Pancreas (tissue), 10 donors: ENCODE measurements around the gene ZNRF2. TPM values are rescaled to one million over a fixed set of nuclear protein-coding genes. Genes with fewer than 3 reads are reported as not detected.
"Not testable (repeated sequence)": the region's sequence is repeated elsewhere in the genome, so short reads cannot be mapped to it uniquely, and the experiment has no call there.

Source experiments
- ATAC-seq, 4 donors: fragments of 200-7000 bp; cut with Tn5 transposase; one replicate each; pipeline versions ENCODE4 v1.8.0 to v1.9.1; 2020; ENCODE audit warnings: mild to moderate bottlenecking in 4 of 4, moderate library complexity in 4 of 4
- DNase-seq, 6 donors: peaks; one replicate each; pipeline ENCODE4 v3.0.0-alpha.2; 2020
- FAIRE-seq: peaks from 2 replicates; lab custom pipeline; 2012; peaks lifted over from hg19 to GRCh38; lab: Jason Lieb, UNC
- H3K27ac ChIP-seq, 4 donors: fragments of 200-600 bp; sonication (generic); 1 replicate in 3 of 4; 2 replicates in 1 of 4; pipeline versions ENCODE4 v1.5.0 to v1.8.0; 2020
- H3K27me3 ChIP-seq, 4 donors: fragments of 200-600 bp; one replicate each; pipeline ENCODE4 v1.8.0; 2021
- H3K36me3 ChIP-seq, 3 donors: fragments of 200-600 bp; sonication (generic) in 1 of 3; one replicate each; pipeline versions ENCODE4 v1.5.0 to v1.8.0; 2020 to 2021
- H3K4me1 ChIP-seq, 3 donors: fragments of 200-600 bp; one replicate each; pipeline ENCODE4 v1.8.0; 2021
- H3K4me3 ChIP-seq, 4 donors: fragments of 200-600 bp; sonication (generic) in 2 of 4; one replicate each; pipeline versions ENCODE4 v1.5.0 to v1.8.0; 2020 to 2021
- H3K9me3 ChIP-seq, 4 donors: fragments of 200-600 bp; one replicate each; pipeline ENCODE4 v1.8.0; 2021
- WGBS, 2 donors: extraction: QIAGEN DNeasy Blood & Tissue Kit; methylation state at CpG; one replicate each; pipeline ENCODE4 v1.1.7; 2013; 5-methylcytosine and 5-hydroxymethylcytosine counted together
- intact Hi-C, 3 donors: fragments of 100-400 bp; cut with DNase I; formaldehyde crosslinking; loops; one replicate each; pipeline versions ENCODE4 v1.11.1 to v1.14.2; 2022
- polyA plus RNA-seq, 2 donors: library from polyadenylated mRNA; stranded (reverse); fragments of 200-250 nt; gene quantifications; one replicate each; pipeline ENCODE4 v1.2.3, GENCODE V29; 2013
- total RNA-seq, 6 donors: library from RNA; stranded (reverse); fragmentation: NEBNext Ultra II Directional in 4 of 6; extraction: Animal tissue kit (Norgen Biotek cat#: 25700) in 4 of 6; gene quantifications; one replicate each; pipeline versions ENCODE4 v1.2.1 to v1.2.4, GENCODE V29; 2021 to 2023
- TF ChIP-seq, protein P1 (sequence below), 4 donors: fragments of 200-600 bp; sonication (generic) in 3 of 4; IDR thresholded peaks; one replicate each; pipeline versions ENCODE4 v1.5.0 to v1.8.0; 2021; ENCODE audit warnings: antibody characterized with exemption in 4 of 4
- donor health status: healthy with polysubstance abuse.
- donor health status: DM: no; HTN: no; CAD: no; lungs with moderate emphysema.
- donor health status: DM: no; HTN: no; CAD: no.
- donor health status: control.
- donor health status: control.
- donor health status: Bipolar disorder and iron deficiency.
- donor health status: DM: yes; HTN: yes; CAD: no.
- donor health status: DM: no; HTN: no; CAD: no.
- donor health status: DM: no; HTN: no; CAD: no.
- donor health status: DM: yes; HTN: yes; CAD: no.

ZNRF2 gene
- total and polyA plus RNA-seq, 8 donors, result 4.9 to 17.1 (median 11.2) TPM

DNA sequence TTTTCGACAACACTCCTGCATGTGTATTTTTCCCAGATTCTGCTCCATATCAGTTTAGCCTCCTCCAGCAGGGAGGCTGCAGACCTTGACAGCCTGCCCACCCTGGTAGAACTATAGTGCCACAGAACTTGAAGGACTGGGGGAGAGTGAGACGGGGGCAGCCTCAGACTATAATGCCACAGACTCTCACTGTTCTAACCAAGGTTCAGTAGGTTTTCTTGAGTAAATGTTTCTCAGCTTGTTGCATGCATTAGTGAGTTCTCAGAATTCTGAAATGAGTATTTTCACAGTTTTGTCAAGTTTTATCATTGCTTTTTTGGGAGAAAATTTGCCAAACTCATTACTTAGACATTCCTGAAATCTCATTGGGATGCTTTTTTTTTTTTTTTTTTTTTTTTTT lies 95.9 kb downstream of the ZNRF2 start:
- DNase-seq, result no peak
- intact Hi-C loops, result no loop called here
- Histone ChIP-seq H3K4me1 (no peaks in the 10 kb centered on the region), H3K9me3 (no peaks in the 10 kb centered on the region), H3K36me3 (no peaks in the 10 kb centered on the region), H3K27me3 (no peaks in the 10 kb centered on the region), H3K4me3 (no peak overlapping the region), H3K27ac (no peak overlapping the region)
- FAIRE-seq, result no peak
- no peak for ATAC-seq
- TF ChIP-seq, protein P1, sequence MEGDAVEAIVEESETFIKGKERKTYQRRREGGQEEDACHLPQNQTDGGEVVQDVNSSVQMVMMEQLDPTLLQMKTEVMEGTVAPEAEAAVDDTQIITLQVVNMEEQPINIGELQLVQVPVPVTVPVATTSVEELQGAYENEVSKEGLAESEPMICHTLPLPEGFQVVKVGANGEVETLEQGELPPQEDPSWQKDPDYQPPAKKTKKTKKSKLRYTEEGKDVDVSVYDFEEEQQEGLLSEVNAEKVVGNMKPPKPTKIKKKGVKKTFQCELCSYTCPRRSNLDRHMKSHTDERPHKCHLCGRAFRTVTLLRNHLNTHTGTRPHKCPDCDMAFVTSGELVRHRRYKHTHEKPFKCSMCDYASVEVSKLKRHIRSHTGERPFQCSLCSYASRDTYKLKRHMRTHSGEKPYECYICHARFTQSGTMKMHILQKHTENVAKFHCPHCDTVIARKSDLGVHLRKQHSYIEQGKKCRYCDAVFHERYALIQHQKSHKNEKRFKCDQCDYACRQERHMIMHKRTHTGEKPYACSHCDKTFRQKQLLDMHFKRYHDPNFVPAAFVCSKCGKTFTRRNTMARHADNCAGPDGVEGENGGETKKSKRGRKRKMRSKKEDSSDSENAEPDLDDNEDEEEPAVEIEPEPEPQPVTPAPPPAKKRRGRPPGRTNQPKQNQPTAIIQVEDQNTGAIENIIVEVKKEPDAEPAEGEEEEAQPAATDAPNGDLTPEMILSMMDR (IDR thresholded peaks at IDR 0.05), result no peak
- 67 to 68% methylated on average over 2 of the region's 2 CpGs for WGBS, 2 donors

DNA sequence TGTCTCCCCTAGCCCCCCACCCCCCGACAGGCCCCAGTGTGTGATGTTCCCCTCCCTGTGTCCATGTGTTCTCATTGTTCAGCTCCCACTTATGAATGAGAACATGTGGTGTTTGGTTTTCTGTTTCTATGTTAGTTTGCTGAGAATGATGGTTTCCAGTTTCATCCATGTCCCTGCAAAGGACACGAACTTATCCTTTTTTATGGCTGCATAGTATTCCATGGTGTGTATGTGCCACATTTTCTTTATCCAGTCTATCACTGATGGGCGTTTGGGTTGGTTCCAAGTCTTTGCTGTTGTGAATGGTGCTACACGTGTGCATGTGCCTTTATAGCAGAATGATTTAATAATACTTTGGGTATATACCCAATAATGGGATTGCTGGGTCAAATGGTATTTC lies 96.4 kb downstream of the ZNRF2 start:
- ATAC-seq, intact Hi-C loops, DNase-seq, H3K27ac ChIP-seq, H3K4me1 ChIP-seq, H3K27me3 ChIP-seq, H3K9me3 ChIP-seq, FAIRE-seq, H3K4me3 ChIP-seq, H3K36me3 ChIP-seq: not testable (repeated sequence)
- WGBS, 2 donors, result 90 to 95% methylated on average over 4 of the region's 4 CpGs

DNA sequence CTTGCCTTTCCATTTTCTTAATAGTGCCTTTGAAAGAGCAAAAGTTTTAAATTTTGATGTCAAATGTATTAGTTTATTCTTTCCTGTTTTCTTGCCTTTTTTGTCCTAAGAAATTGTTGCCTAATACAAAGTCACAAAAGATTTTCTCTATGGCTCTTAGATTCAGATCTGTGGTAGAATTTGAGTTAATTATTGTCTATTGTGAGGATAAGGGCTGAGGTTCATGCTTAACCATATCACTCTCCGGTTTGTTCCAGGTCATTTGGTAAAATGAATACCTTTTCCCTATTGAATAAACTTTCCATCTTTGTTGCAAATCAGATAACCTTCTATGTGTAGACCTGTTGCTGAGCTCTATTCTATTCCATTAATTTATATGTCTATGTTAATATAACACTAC lies 98.2 kb downstream of the ZNRF2 start:
- intact Hi-C loops, result no loop called here
- Histone ChIP-seq H3K27me3 (no peaks in the 10 kb centered on the region), H3K9me3 (no peaks in the 10 kb centered on the region), H3K4me3 (no peak overlapping the region), H3K4me1 (no peaks in the 10 kb centered on the region), H3K27ac (no peak overlapping the region), H3K36me3 (no peaks in the 10 kb centered on the region)
- no peak for ATAC-seq
- no peak for FAIRE-seq
- 41 to 44% methylated on average over 1 of the region's 1 CpG for WGBS, 2 donors
- no peak for DNase-seq
- TF ChIP-seq, protein P1 (IDR thresholded peaks at IDR 0.05), result no peak

DNA sequence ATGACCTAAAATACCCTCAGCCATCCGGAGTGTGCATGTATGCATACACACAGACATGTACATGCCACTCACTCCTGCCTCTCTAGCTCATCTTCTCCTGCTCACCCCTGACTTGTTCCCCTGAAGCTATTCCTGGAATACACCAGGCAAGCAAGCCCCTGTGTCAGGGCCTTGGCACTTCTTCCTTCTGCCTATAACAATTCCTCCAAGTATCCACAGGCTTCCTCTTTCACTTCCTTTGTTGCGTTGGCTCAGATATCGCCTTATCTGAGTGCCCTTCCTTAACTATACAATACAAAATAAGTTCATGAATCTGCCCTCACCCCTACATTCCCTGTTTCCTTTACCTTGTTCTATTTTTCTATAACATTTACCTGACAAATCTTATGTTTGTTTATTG lies 105.4 kb downstream of the ZNRF2 start:
- H3K27me3 ChIP-seq, result no peaks in the 10 kb centered on the region
- no peaks in the 10 kb centered on the region for H3K36me3 ChIP-seq
- H3K27ac ChIP-seq, result no peak overlapping the region
- no peak for ATAC-seq
- DNase-seq, result no peak
- no peaks in the 10 kb centered on the region for H3K4me1 ChIP-seq
- 77 to 80% methylated on average over 3 of the region's 3 CpGs for WGBS, 2 donors
- TF ChIP-seq, protein P1 (IDR thresholded peaks at IDR 0.05), result no peak
- intact Hi-C loops, result no loop called here
- FAIRE-seq, result no peak
- no peak overlapping the region for H3K4me3 ChIP-seq
- no peaks in the 10 kb centered on the region for H3K9me3 ChIP-seq

DNA sequence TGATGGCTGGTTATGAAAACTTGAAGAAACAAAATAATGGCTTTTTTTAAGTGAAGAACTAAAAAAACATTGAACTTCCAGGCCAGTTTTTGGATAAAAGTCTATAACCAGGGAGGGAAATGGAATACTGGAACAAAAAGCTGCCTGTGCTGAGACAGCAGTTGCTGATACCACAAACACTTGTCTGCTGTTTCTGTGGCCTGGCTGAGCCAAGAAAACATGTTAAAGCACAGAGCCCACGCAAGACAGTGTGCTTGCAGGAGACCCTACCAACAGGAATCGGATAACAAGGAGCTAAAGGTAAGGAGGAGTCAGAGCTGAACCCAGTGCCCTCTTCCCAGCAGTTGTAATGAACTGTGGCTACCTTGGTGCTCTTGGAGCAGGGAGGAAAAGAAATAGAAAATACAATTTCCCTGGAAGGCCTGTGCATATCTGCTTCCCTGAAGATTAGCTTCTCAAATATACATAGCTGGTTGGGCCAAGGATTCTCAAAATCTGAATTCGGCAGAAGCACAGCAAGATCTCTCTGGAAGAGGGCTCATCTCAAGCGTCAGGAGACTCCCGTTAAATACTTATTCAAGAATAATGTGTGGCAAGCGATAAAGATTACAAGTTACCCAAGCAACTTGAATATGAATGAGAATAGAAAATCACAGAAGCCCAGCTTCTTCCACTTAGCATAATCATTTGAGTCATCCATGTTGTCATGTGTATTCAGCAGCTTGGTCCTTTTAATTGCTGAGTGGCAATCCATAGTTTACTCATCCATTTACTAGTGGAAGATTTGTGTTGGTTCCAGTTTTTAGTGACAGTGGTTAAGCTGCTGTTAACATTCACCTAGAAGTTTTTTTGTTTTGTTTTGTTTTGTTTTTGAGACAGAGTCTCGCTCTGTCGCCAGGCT lies 106.6 kb downstream of the ZNRF2 start:
- WGBS, 2 donors, result 89 to 94% methylated on average over 8 of the region's 8 CpGs
- intact Hi-C loops, result no loop called here
- no peaks in the 10 kb centered on the region for H3K36me3 ChIP-seq
- DNase-seq (no peak), ATAC-seq (peak in 1 of 4 donors; percentile 17), FAIRE-seq (no peak)
- H3K9me3 ChIP-seq, result no peaks in the 10 kb centered on the region
- no peaks in the 10 kb centered on the region for H3K27me3 ChIP-seq
- TF ChIP-seq, protein P1 (IDR thresholded peaks at IDR 0.05), result no peak
- no peak overlapping the region for H3K27ac ChIP-seq
- no peaks in the 10 kb centered on the region for H3K4me1 ChIP-seq
- H3K4me3 ChIP-seq, result no peak overlapping the region
